HL-60 (cell line): ENCODE results near the gene CDC7.

Experiments used
- CTCF ChIP-seq: IDR thresholded peaks from one replicate; pipeline ENCODE4 v1.5.1; 2011; ENCODE audit warnings: low read length, control low read depth, inconsistent platforms; ENCODE audit not compliant: insufficient read depth
- GABPA ChIP-seq: IDR thresholded peaks from 2 replicates; pipeline ENCODE4 v1.6.1; 2012; ENCODE audit warnings: low read depth
- POLR2AphosphoS5 ChIP-seq: IDR thresholded peaks from 2 replicates; pipeline ENCODE4 v1.6.1; 2012; ENCODE audit warnings: low read depth
- REST ChIP-seq: IDR thresholded peaks from 2 replicates; pipeline ENCODE4 v1.6.1; 2012; ENCODE audit warnings: low read depth; ENCODE audit not compliant: insufficient replicate concordance
- SPI1 ChIP-seq: IDR thresholded peaks from 2 replicates; pipeline ENCODE4 v1.6.1; 2012; ENCODE audit warnings: low read depth, mild to moderate bottlenecking, borderline replicate concordance

GRCh38 chr1:91501523-91501851 lies 836 bp downstream of the CDC7 start:
- no peak for TF ChIP-seq CTCF
- no peak for TF ChIP-seq SPI1
- no peak for TF ChIP-seq POLR2AphosphoS5
- TF ChIP-seq REST: no peak
- TF ChIP-seq GABPA: no peak
